Measurements from ENCODE around the gene CHST3.
A peak's percentile ranks its signal among the peaks of the same experiment; 100 is the strongest.

Gene CHST3

GRCh38 chr10:72035252-72035887, 71.2 kb downstream of the CHST3 start:
- DNase-seq, result no peak

DNA sequence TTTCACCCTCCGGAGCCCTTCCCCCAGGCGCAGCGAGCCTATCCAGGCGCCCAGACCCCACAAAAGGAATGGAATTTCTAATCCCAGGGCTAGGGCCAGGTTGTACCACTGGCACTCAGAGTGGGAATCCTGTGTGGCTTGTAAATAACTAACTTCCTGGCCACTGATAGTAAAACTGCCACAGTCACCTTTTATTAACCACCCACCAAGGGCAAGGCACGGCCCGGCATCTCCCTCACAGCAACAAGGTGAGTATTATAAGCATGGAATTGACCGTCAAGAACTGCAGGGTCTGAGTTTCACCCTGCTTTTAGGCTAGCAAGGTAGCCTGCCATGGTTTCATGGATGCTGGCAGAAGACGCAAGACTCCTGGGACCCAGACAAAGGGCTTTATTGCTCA, 73.1 kb downstream of the CHST3 start:
- DNase-seq, result no peak

DNA sequence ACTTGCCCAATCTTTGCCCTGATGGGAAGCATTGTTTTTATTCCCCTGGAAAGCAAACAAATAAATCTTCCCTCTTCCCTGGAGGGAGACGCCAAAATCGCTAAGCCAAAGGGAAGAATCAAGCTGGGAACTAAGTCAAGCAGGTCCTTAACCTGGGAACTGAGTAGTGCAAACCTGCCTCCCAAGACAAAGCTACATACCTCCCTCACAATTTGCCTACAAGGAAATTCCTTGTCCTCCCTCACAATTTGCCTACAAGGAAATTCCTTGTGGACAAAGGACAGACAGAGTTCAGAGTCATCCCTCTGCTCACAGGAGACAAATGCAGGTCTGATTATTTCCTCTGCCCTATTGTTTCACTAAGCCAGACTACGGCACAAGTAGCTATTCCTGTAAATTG, 73.6 kb downstream of the CHST3 start:
- DNase-seq, result no peak

DNA sequence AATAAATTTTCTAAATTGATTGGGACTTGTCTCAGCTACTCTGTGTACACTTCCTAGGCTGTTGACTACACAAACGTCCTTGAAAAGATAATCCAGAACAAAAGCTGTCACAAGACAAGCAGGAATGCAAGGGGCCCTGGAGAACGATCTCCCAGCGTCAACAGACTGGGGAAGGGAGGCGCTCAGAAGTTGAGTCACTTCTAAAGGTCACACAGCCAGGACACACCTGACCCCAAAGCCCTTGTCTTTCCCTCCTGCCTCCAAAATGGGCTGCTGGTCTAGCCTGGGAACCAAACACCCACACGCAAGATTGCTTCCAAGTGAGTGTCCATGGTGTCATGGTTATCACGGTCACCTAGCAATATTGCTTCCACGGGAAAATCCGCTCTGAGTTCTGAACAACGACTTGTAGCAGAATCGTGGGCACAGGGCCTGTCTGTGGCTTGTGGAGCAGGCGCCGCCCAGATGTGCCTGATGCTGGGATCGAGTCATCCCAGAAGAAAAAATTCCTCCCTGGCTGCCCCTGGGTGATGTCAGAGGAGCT, 74.3 kb downstream of the CHST3 start:
- DNase-seq, result no peak

DNA sequence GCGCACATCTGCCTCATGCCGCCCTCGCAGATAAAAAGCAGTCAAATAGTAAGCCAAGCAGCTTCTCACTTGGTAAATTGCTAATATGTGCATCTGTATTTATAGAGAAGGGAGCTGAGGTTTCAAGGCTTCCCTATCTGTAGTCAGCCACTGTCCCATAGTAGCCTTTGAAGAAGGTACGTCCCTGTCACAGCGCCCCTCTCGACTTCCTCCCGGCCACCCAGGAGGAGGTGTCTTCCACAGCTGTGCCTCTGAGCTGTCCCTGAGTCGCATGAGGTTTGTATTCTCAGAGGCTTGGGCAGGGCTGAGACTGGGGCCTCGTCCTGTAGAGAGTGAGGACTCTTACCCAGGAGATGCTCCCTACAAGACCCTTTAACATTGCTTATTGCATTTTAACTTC, 75.2 kb downstream of the CHST3 start:
- DNase-seq, result no peak

DNA sequence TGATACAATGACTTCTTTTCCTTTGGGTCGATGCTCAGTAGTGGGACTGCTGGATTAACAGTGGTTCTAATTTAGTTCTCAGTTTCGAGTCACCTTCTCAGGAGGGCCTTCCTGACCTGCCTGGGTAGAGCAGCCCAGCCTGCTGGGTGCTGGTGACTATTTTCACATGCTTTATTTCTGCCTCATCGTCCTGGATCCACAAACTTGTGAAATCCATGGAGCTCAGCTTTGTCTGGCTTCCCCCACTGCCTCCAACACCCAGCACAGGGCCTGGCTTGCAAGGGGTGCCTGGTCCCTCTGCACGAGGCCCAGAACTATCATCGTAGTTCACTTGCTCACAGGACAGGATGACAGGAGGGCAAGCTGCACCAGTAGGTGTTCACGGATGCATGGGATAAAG, 77.3 kb downstream of the CHST3 start:
- no peak for DNase-seq

- DNase-seq, result no peak
Observed at GRCh38 chr10:72043016-72043834, 79.0 kb downstream of the CHST3 start.

GRCh38 chr10:72044417-72045041, 80.3 kb downstream of the CHST3 start:
- DNase-seq, result no peak

GRCh38 chr10:72045586-72045985, 81.4 kb downstream of the CHST3 start:
- no peak for DNase-seq

DNA sequence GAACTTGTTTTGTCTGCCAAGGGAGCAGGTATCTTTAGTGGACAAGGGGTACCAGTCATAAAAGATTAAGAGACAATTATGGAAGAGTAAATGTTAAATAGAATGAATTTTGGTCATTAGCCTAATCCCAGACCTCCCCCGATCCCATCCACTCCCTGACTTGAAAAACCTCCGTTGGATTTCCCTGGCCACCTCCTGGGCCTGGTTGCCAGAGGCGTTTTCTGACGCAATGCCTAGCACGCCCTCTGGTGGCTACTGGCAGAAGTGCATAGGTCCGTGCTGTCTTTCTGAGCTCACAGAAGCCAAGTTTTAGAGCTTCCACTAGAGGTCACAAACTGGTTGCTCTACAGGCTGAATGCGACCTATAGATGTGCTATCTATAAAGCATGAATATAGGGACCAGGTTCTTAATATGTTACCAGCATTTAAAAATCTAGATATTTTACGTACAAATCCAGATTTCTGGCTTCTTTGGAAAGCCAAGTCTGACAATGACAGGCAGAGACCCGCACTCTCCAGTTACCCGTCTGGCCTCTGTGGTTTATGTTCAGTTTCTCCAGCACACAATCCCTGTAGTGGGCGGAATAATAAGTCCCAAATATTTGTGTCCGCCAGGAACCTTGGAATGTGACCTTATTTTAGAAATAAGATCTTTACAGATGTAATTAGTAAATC, 84.4 kb downstream of the CHST3 start:
- peak; percentile 88 for DNase-seq

GRCh38 chr10:72049472-72049871, 85.3 kb downstream of the CHST3 start:
- DNase-seq, result no peak

DNA sequence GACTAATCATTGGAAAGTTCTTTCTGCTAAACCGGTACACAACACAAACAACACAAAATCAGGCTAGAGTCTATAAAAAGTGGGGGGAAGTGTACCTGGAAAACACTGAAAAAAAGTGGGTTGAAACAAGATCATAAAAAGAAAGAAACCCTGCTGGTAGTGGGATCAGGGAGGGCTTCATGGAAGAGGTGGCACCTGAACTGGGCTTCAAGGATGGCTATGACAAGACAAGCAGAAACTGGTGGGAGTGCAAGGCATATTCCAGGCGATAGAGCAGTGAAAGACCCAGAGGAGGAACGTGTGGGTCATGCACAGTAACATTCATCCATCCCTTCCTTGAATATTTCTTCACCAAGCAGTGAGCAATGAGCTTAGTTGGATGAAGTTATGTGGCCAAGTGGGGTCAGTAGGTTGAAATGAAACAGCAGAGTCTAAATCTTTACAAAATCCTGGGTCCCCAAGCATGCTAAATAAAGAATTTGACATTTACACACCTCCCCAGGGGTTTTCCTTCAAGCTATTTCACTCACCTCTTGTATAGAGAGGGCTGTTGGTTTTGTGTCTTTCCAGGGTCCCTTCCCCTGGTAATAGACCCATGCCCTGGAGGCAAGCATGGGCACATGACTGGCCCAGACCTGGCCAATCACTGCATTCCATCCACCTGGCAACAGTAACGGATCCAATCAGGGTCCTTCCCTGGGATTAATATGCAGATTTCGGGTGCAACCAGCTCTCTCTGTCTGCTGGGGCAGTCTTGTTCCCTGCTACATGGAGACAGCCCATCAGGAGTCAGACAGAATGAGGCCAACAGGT, 86.0 kb downstream of the CHST3 start:
- DNase-seq, result no peak

GRCh38 chr10:72050873-72051272, 86.7 kb downstream of the CHST3 start:
- DNase-seq, result no peak

DNA sequence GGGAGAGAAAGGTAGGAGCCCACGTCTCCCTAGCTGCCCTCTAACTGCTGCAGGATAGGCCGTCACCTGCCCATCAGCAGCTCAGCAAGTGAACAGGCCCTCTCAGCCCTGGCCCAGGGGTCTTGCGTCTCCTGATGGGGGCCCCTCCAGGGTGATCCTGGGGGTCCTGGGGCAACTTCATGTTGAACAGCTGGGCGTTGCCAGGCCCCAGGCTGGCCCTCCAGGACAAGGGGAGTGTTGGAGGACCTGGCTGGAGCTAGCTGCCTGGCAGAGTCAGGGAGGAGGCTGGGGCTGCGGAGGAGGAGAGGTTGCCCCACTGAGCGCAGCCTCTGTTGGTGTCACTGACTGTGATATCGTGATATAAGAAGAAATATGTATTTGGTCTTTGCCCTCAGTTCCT, 89.5 kb downstream of the CHST3 start:
- DNase-seq, result no peak

- no peak for DNase-seq
Observed at GRCh38 chr10:72056113-72056512, 91.9 kb downstream of the CHST3 start.

DNA sequence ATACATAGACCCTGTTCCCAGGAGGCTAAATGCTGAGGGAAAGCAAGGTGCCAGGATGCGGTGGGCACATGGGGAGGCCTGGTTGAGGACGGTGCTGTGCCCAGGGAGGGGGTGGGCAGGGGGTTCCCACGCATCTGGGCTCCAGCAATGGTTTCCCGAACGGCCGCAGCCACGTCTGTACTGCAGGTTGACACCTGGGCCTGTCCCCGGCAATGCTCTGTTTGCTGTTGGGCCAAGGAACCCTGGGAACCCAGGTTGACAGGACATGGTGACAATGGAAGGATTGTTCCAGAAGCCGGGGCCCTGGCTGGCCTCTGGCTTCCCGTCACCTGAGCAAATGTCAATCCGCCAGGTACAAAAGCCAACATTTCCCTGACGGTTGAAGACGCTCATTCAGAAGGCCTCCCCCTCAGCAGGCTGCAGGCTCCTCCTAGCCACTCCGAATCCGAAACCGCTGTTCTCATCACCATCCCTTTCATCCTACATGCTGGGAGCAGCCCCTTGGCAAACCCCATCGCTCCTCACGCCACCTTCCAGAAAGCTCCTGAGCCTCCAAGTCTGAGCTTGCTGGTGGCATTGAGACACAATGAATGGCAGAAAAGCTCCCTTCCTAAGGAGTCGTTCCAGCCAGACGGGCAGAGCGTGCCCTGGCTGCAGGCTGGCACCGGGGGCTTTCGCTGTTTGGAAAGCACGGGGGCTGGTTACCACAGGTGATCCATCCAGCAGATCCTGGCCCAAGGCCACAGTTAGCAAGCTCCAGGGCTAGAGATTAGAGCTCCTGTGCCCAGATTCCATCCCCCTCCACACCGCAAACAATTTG, 92.9 kb downstream of the CHST3 start:
- no peak for DNase-seq

GRCh38 chr10:72058347-72058898, 94.2 kb downstream of the CHST3 start:
- DNase-seq, result no peak

DNA sequence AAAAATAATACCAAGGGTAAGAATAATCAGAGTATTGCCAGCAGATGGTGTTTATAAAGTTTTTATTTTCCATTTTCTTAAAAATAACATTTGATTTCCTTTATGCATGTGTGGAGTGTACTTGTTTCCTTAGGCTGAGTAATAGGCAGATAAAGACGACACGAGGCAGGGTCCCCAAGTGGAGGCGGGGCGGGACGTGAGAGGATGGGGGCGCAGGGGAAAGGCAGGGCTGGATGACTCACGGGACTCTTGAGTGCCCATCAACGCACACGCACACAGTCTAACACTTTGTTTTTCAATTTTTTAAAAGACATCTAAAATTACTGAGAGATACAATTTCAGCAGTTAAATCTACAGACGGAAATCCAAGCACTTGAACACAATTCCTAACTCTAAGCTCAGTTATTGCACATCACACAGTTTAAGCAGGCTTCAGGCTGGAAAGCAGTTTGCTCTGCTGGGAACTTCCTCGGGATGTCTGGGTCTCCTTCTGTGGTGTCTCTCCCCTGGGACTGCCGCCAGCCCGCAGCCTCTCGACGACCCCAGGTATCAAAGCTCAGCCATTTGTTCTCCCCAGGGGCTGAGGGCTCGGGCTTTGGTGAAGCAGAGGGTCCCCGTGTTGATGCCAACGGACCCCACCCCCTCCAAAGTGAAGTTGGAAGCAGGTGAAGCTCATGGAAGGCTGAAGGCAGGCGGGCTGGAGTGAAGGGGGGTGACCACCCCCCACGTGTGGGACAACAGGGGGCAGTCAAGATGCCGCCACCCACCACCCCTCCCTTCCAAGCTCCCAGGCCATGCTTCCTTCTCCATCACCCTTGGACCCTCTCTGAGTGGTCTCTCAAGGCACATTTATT, 95.0 kb downstream of the CHST3 start:
- DNase-seq, result peak; percentile 40

DNA sequence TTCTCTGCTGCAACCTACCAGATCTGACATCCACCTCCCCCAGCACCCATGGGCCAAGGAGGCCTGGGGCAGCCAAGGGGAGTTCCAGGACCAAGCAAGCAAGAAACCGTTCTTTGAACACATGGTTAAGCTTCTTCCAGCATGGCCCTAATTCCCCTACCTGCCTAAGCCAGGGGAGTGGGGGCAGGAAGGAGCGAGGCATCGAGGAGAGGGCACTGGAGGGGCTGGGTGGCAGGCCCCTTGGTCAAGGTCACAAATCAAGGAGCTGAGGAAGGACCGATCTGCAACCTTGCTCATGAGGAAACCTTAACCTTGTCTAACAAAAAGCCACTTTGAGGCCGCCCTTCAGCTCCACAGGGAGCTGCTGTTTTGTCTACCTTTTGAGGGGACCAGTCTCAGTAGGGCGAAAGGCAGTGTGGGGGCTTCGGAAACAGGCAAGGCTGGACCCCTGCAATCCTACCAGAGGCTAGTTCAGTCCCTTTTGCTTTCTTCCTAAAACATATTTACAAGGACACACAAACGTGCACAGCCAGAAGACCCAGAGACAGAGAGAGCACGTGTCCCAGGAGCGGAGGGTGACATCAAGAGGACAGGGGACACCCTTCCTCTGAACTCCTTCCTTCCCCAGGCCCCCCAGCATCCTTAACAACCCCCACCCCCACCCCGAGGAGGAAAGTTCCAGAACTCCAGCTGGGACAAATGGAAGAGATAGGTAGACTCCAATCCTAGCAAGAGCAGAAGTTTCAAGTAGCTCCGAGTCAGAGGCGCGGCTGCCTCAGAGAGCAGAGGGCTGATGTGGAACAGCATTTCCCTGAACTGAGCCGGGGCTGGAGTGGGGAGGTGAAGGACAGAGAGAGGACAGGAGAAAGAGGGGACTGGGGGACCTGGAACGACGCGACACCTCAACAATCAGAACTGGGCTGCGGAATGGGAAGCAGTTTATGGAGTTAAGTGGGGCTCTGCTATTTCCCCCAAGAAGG, 95.9 kb downstream of the CHST3 start:
- no peak for DNase-seq

Measured in activated T-cell treated with anti-CD3 and anti-CD28 coated beads for 4 hours (primary cell).